SJCRH30 (cell line): ENCODE data around the gene ZNF718. TPM values are rescaled to one million over a fixed set of nuclear protein-coding genes. Genes with fewer than 3 reads are reported as not detected.
"Not testable (repeated sequence)": the region's sequence is repeated elsewhere in the genome, so short reads cannot be mapped to it uniquely, and the experiment has no call there.

Experiments used
- DNase-seq, 2 experiments: peaks; one replicate each; pipeline ENCODE4 v3.0.0-alpha.2; 2015 to 2020
- H3K27ac ChIP-seq: fragments of 250-450 bp; sonication (Bioruptor Pico); 2 replicates; pipeline ENCODE4 v1.5.1; 2020; ENCODE audit warnings: mild to moderate bottlenecking, moderate library complexity
- H3K27me3 ChIP-seq: fragments of 250-450 bp; sonication (Bioruptor Pico); 2 replicates; pipeline ENCODE4 v1.5.1; 2020; ENCODE audit warnings: mild to moderate bottlenecking, moderate library complexity
- H3K36me3 ChIP-seq: fragments of 250-450 bp; sonication (Bioruptor Pico); 2 replicates; pipeline ENCODE4 v1.5.1; 2020; ENCODE audit warnings: mild to moderate bottlenecking, moderate library complexity
- H3K4me1 ChIP-seq: fragments of 250-450 bp; sonication (Bioruptor Pico); 2 replicates; pipeline ENCODE4 v1.5.1; 2020; ENCODE audit warnings: mild to moderate bottlenecking, moderate library complexity
- H3K4me3 ChIP-seq: fragments of 250-450 bp; sonication (Bioruptor Pico); 2 replicates; pipeline ENCODE4 v1.5.1; 2020; ENCODE audit warnings: mild to moderate bottlenecking, moderate library complexity
- H3K9me3 ChIP-seq: fragments of 250-450 bp; sonication (Bioruptor Pico); replicated peaks from 2 replicates; pipeline ENCODE4 v1.5.1; 2020; ENCODE audit warnings: mild to moderate bottlenecking, moderate library complexity
- total RNA-seq: library from RNA; depleted of rRNA; stranded (reverse); fragments of >200 nt; shearing (Covaris generic); gene quantifications from 2 replicates; pipeline ENCODE4 v1.2.3, GENCODE V29; 2014; rRNA removed

Gene ZNF718
- total RNA-seq, 1 experiment from 2014 or later: 12.0 TPM

DNA sequence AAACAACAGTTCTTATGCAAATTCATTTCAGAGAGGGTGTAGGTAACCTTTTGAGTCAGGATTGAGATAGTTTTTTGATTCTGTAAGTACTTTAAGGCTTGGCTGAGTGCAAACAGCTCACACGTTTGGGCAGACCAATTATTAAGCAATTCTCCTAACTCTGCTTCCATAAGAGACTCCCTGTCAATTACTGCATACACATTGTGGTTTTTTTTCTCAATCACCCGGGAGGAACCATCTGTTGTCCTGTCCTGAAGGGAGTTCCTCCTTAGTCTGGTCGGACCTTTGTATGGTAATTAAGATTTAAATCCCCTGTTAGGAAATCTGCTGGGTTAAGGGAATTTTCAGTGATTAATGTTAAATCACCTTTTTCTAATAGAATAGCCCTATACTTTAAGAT, 70.9 kb downstream of the ZNF718 start:
- H3K4me1 ChIP-seq, H3K27me3 ChIP-seq, H3K4me3 ChIP-seq, H3K36me3 ChIP-seq, H3K27ac ChIP-seq, DNase-seq, H3K9me3 ChIP-seq: not testable (repeated sequence)

DNA sequence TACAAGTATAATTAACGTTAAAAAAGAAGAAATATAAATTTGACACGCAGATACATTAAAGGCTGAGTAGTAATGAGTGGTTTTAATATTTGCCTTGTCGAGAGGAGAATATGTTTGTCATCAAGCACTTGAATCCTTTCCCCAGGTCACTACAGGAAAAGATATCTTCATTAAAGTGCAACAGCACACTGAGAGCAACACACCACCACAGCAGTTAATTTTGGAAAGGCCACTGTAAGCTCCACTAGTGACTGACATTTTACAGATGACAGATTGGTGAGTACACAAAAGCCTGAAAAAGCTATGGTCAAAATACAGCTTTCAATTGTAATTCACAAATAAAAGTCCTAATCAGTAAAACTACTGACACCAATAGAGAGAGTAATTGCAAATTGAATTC, 76.6 kb downstream of the ZNF718 start:
- Histone ChIP-seq H3K27me3 (no peaks in the 10 kb centered on the region), H3K36me3 (no peaks in the 10 kb centered on the region), H3K27ac (no peak overlapping the region), H3K9me3 (peaks cover 20% of the 10 kb centered on the region; the same call in 1 of the 2 replicates), H3K4me1 (no peaks in the 10 kb centered on the region), H3K4me3 (no peak overlapping the region)
- DNase-seq: no peak

DNA sequence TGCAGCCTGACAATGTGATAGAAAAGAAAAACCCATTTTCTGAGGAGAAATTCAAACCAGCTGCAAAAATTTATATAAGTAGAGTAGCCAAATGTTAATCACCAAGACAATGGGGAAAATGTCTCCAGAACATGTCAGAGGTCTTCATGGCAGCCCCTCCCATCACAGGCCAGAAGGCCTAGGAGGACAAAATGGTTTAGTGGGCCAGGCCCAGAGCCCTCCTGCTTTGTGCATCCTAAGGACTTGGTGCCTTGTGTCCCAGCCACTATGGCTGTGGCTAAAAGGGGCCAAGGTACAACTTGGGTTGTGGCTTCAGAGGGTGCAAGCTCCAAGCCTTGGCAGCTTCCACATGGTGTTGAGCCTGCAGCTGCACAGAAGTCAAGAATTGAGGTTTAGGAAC, 78.5 kb downstream of the ZNF718 start:
- not testable (repeated sequence) for H3K27ac ChIP-seq, H3K4me3 ChIP-seq, H3K4me1 ChIP-seq, H3K36me3 ChIP-seq, DNase-seq, H3K27me3 ChIP-seq
- peaks cover 20% of the 10 kb centered on the region; the same call in 1 of the 2 replicates for H3K9me3 ChIP-seq

DNA sequence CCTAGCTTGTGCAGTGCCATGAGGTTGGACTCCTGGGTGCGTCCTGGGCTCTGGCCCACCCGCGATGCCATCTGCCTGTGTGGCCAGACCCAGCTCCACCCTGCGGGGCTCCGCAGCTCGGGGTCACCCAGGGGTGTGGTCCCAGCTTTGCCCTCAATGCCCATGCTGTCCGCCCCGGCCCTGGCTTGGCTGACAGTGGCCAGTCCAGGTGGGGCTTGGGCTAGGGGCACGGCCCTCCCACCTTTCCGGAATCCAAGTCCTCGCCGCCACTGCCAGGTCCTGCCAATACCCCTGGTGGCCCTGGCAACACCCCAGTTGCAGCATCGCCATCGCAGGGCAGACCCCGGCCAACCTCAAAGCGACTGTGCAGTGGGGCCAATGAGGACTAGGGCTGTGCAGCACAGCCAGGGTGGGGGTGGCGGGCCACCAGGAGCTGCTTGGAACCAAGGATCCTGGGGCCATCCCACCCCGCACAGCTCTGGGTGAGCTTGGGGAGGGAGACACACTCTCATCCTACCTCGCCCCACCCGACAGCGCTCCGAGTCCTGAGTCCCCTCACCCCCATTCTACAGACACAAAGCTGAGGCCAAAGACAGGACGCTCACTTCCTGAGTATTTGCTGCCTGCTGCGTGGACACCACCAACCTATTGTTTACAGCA, 80.9 kb downstream of the ZNF718 start:
- no peak for DNase-seq
- Histone ChIP-seq H3K9me3 (peaks cover 20% of the 10 kb centered on the region; the same call in 1 of the 2 replicates), H3K4me3 (no peak overlapping the region), H3K27me3 (no peaks in the 10 kb centered on the region), H3K4me1 (no peaks in the 10 kb centered on the region), H3K36me3 (no peaks in the 10 kb centered on the region), H3K27ac (no peak overlapping the region)

DNA sequence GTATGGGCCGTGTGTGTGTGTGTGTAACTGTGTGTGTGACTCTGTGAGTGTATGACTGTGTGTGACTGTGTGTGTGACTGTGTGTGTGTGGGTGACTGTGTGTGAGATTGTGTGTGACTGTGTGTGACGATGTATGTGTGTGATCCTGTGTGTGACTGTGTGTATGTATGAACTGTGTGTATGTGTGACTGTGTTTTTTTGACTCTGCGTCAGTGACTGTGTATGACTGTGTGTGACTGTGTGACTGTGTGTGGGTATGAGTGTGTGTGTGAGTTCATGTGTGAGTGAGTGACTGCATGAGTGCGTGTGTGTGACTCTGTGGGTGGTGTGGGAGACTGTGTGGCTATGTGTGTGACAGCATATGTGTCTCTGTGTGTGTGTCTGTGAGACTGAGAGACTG, 81.8 kb downstream of the ZNF718 start:
- Histone ChIP-seq H3K9me3 (peaks cover 15% of the 10 kb centered on the region; the same call in 1 of the 2 replicates), H3K27me3 (no peaks in the 10 kb centered on the region), H3K27ac (no peak overlapping the region), H3K36me3 (no peaks in the 10 kb centered on the region), H3K4me3 (no peak overlapping the region), H3K4me1 (no peaks in the 10 kb centered on the region)
- DNase-seq: no peak

DNA sequence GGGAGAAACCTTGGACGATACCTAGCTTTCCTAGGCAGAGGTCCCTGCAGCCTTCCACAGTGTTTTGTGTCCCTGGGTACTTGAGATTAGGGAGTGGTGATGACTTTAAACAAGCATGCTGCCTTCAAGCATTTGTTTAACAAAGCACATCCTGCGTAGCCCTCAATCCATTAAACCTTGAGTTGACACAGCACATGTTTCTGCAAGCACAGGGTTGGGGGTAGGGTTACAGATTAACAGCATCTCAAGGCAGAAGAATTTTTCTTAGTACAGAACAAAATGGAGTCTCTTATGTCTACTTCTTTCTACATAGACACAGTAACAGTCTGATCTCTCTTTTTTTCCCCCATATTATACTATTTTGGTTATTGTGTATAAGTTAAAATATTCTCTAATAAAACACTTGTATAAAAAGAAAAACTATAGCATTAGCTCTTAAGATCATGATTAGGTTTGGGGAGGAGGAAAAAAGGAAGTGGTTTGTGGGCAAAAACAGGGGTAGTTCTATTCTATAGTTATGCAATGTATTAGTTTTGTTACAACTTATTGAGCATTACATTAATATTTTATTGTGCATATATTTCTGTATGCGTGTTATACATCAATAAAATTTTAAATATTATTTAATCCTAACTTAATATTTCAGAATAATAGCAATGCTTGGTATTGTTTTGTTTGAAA, 84.3 kb downstream of the ZNF718 start:
- not testable (repeated sequence) for H3K27ac ChIP-seq, H3K4me1 ChIP-seq, DNase-seq, H3K4me3 ChIP-seq, H3K36me3 ChIP-seq, H3K27me3 ChIP-seq
- H3K9me3 ChIP-seq: peaks cover 10% of the 10 kb centered on the region; the same call in 1 of the 2 replicates

DNA sequence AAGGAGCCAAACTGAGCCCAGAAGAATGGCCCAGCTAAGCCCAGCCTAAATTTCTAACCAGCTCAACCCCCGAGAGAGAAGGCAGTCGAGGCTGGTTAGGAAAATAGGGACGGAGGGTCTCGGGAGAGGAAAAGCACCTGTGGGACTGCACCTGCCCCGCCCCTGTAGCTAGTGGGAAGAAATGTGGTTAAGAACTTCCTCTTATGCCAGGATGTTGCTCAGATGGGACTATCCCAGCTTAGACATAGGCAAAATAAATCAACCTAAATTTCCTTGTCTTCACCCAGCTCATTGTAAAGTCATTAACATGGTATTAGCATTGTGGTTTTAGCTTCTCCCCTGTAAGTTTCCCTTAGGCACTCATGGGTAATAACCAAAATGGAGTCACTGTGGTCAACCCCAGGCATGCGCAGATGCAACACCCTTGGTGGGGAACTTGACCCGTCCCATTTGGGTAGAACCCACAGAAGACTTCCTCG, 86.8 kb downstream of the ZNF718 start:
- no peaks in the 10 kb centered on the region for H3K27me3 ChIP-seq
- peaks cover 3% of the 10 kb centered on the region; the same call in 1 of the 2 replicates for H3K9me3 ChIP-seq
- no peak overlapping the region for H3K27ac ChIP-seq
- H3K4me3 ChIP-seq: no peak overlapping the region
- H3K36me3 ChIP-seq: no peaks in the 10 kb centered on the region
- no peaks in the 10 kb centered on the region for H3K4me1 ChIP-seq
- DNase-seq: no peak

DNA sequence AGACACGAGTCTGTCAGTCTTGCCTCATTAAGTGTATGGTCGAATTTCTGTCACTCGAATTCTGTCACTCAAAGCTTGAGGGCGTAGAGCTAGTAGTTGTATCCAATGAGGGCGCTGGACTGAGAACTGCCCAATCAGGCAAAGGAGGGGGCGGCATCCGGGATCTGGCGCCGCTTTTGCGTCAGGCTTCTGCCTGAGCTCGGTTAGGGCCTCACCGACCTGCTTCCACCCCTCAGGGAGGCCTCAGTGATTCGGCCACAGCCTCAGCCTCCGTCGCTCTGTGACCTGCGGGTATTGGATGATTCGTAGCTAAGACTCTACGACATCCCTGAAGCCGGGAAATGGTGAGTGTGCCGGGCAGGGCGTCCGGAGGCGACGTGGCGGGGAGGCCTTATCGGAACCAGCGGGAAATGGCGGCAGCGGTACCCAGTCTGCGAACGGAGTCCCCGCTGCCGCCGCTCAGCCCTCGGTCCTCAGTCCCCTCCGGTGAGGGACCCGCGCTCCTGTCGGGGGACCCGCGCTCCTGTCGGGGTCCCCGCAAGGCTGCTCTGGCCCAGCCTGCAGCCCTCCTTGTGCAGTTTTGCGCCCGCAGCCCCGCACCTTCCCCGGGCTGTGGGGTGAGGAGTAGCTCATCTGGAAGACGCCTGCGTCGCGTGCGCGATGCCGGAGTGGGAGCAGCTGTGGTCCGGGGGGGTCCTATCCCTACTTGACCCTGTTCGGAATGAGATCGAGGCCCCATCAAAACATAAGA, 88.3 kb downstream of the ZNF718 start:
- peak; percentile 57 to 61 for DNase-seq
- H3K4me1 ChIP-seq: no peaks in the 10 kb centered on the region
- peaks cover 3% of the 10 kb centered on the region; the same call in 1 of the 2 replicates for H3K9me3 ChIP-seq
- H3K36me3 ChIP-seq: no peaks in the 10 kb centered on the region
- H3K4me3 ChIP-seq: peak overlapping the region; percentile 61
- H3K27ac ChIP-seq: peak overlapping the region; percentile 54
- H3K27me3 ChIP-seq: no peaks in the 10 kb centered on the region

DNA sequence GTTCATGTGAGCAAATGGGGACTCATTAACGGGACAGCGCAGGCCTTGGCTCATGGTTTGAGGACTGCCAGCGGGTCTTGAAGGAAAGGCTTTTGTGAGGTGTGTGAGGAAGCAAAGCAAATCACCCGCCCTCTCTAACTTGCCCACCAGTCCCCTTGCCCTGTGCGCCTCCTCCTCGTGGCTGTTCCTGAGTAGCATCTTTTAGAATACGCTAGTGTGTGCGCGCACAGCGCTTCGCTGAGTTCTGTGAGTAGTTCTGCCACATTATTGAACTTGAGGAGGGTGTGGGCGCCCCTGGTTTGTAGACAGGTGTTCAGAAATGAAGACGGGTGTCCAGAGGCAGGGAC, 88.9 kb downstream of the ZNF718 start:
- not testable (repeated sequence) for H3K4me1 ChIP-seq, DNase-seq, H3K27ac ChIP-seq, H3K27me3 ChIP-seq, H3K36me3 ChIP-seq, H3K9me3 ChIP-seq
- peak overlapping the region; percentile 61 for H3K4me3 ChIP-seq

Other genes starting within 250 kb of the ZNF718 start
- gene ZNF595, start 71.2 kb upstream of the ZNF718 start, total RNA-seq: 24.3 and 27.2 TPM in 2 replicates
- gene ZNF732, start 181.0 kb downstream of the ZNF718 start, total RNA-seq: not detected in 2 replicates
- gene ZNF141, start 213.3 kb downstream of the ZNF718 start, total RNA-seq: 11.8 and 17.4 TPM in 2 replicates